Gastroesophageal sphincter (tissue), 4 donors: ENCODE data around the gene GMDS. TPM values are rescaled to one million over a fixed set of nuclear protein-coding genes. Genes with fewer than 3 reads are reported as not detected.

ENCODE experiments used
- ATAC-seq: fragments of 150-250 bp; one replicate; pipeline ENCODE4 v1.9.1; 2016; ENCODE audit warnings: mild to moderate bottlenecking, moderate library complexity
- H3K27ac ChIP-seq, 4 donors: fragments of 200-600 bp; sonication (generic) in 3 of 4; 1 replicate in 3 of 4; 2 replicates in 1 of 4; pipeline ENCODE4 v1.5.1; 2016 to 2019
- H3K27me3 ChIP-seq: fragments of 200-600 bp; sonication (generic); one replicate; pipeline ENCODE4 v1.5.1; 2019
- H3K36me3 ChIP-seq, 2 donors: fragments of 200-600 bp; sonication (generic); one replicate each; pipeline ENCODE4 v1.5.1; 2019; ENCODE audit warnings: control low read depth in 1 of 2
- H3K4me1 ChIP-seq, 3 donors: fragments of 200-600 bp; sonication (generic); 1 replicate in 2 of 3; 2 replicates in 1 of 3; pipeline ENCODE4 v1.5.1; 2016 to 2019; ENCODE audit warnings: control low read depth in 2 of 3
- H3K4me3 ChIP-seq, 2 donors: fragments of 200-600 bp; sonication (generic); one replicate each; pipeline ENCODE4 v1.5.1; 2019; ENCODE audit warnings: mild to moderate bottlenecking in 1 of 2, moderate library complexity in 1 of 2
- H3K9me3 ChIP-seq, 3 donors: fragments of 200-600 bp; sonication (generic); one replicate each; pipeline ENCODE4 v1.5.1; 2017 to 2019; ENCODE audit warnings: control low read depth in 2 of 3
- CTCF ChIP-seq, 4 experiments: fragments of 200-600 bp in 2 of 4; fragments of 450-650 bp in 2 of 4; sonication (generic) in 1 of 4; IDR thresholded peaks; one replicate each; pipeline ENCODE4 v1.5.1; 2017 to 2019; ENCODE audit warnings: antibody characterized with exemption in 4 of 4, mild to moderate bottlenecking in 2 of 4, moderate library complexity in 2 of 4
- EP300 ChIP-seq: sonication (generic); formaldehyde crosslinking; IDR thresholded peaks from one replicate; pipeline ENCODE4 v1.6.1; 2017; ENCODE audit warnings: antibody characterized with exemption, mild to moderate bottlenecking
- POLR2A ChIP-seq, 2 donors: fragments of 450-650 bp; IDR thresholded peaks; one replicate each; pipeline ENCODE4 v1.6.1; 2017; ENCODE audit warnings: antibody characterized with exemption in 2 of 2, mild to moderate bottlenecking in 2 of 2, moderate library complexity in 1 of 2
- POLR2AphosphoS5 ChIP-seq: sonication (generic); formaldehyde crosslinking; IDR thresholded peaks from one replicate; pipeline ENCODE4 v1.6.1; 2017; ENCODE audit warnings: antibody characterized with exemption
- WGBS, 2 donors: methylation state at CpG; one replicate each; pipeline ENCODE4 v1.1.5; 2018; ENCODE audit warnings: low coverage in 1 of 2; 5-methylcytosine and 5-hydroxymethylcytosine counted together
- total RNA-seq, 4 donors: library from RNA; depleted of rRNA; stranded (reverse); fragments of >200 nt; gene quantifications; one replicate each; pipeline ENCODE4 v1.1.0, GENCODE V29; 2016

The GMDS gene
- total RNA-seq, 4 donors from 2014 or later, result 5.0 to 14.7 (median 6.4) TPM

GRCh38 chr6:1810880-1811279 lies 434.5 kb downstream of the GMDS start:
- Histone ChIP-seq H3K9me3 (no peaks in the 10 kb centered on the region), H3K4me1 (no peaks in the 10 kb centered on the region), H3K36me3 (no peaks in the 10 kb centered on the region), H3K4me3 (no peak overlapping the region), H3K27ac (no peak overlapping the region), H3K27me3 (no peaks in the 10 kb centered on the region)
- WGBS, 2 donors, result 91 to 96% methylated on average over 2 of the region's 2 CpGs
- ATAC-seq, result no peak
- TF ChIP-seq POLR2A (IDR thresholded peaks at IDR 0.05) (no peak), CTCF (IDR thresholded peaks at IDR 0.05) (no peak), EP300 (no peak)

GRCh38 chr6:1809291-1809988 lies 436.0 kb downstream of the GMDS start:
- 95 to 96% methylated on average over 10 to 11 of the region's 11 CpGs for WGBS, 2 donors
- Histone ChIP-seq H3K9me3 (no peaks in the 10 kb centered on the region), H3K27ac (no peak overlapping the region), H3K4me3 (no peak overlapping the region), H3K27me3 (no peaks in the 10 kb centered on the region), H3K4me1 (no peaks in the 10 kb centered on the region), H3K36me3 (no peaks in the 10 kb centered on the region)
- TF ChIP-seq POLR2AphosphoS5 (no peak), CTCF (IDR thresholded peaks at IDR 0.05) (no peak), POLR2A (IDR thresholded peaks at IDR 0.05) (no peak), EP300 (no peak)
- no peak for ATAC-seq

GRCh38 chr6:1806935-1807334 lies 438.5 kb downstream of the GMDS start:
- Histone ChIP-seq H3K27ac (no peak overlapping the region), H3K9me3 (no peaks in the 10 kb centered on the region), H3K4me1 (no peaks in the 10 kb centered on the region), H3K4me3 (no peak overlapping the region), H3K27me3 (no peaks in the 10 kb centered on the region), H3K36me3 (no peaks in the 10 kb centered on the region)
- no peak for ATAC-seq
- 89 to 94% methylated on average over 5 of the region's 6 CpGs for WGBS, 2 donors
- TF ChIP-seq POLR2AphosphoS5 (no peak), EP300 (no peak), CTCF (IDR thresholded peaks at IDR 0.05) (no peak), POLR2A (IDR thresholded peaks at IDR 0.05) (no peak)

- no peak overlapping the region for H3K4me3 ChIP-seq
- ATAC-seq, result no peak
- no peaks in the 10 kb centered on the region for H3K9me3 ChIP-seq
- no peak overlapping the region for H3K27ac ChIP-seq
- TF ChIP-seq POLR2AphosphoS5 (no peak), EP300 (no peak), POLR2A (IDR thresholded peaks at IDR 0.05) (no peak), CTCF (IDR thresholded peaks at IDR 0.05) (no peak)
- WGBS, 2 donors, result 69 to 87% methylated on average over 16 to 17 of the region's 17 CpGs
- H3K36me3 ChIP-seq, result no peaks in the 10 kb centered on the region
- H3K4me1 ChIP-seq, result no peaks in the 10 kb centered on the region
- H3K27me3 ChIP-seq, result no peaks in the 10 kb centered on the region
These were observed 442.7 kb downstream of the GMDS start for GRCh38 chr6:1802491-1803395.
